KOPT-K1 (cell line): ENCODE measurements around the gene TAPBPL.

Experiments used
- H3K27ac ChIP-seq: fragments of 200-600 bp; sonication (generic); 2 replicates; pipeline ENCODE4 v1.5.1; 2016; ENCODE audit warnings: antibody characterized with exemption, mild to moderate bottlenecking, low read depth, low read length; ENCODE audit not compliant: poor library complexity, severe bottlenecking
- H3K36me3 ChIP-seq: fragments of 200-600 bp; sonication (generic); 2 replicates; pipeline ENCODE4 v1.5.1; 2017; ENCODE audit warnings: antibody characterized with exemption, mild to moderate bottlenecking, low read length, moderate library complexity; ENCODE audit not compliant: insufficient read depth
- H3K9me3 ChIP-seq: fragments of 200-600 bp; sonication (generic); 2 replicates; pipeline ENCODE4 v1.5.1; 2017; ENCODE audit warnings: antibody characterized with exemption, low read length, mild to moderate bottlenecking; ENCODE audit not compliant: insufficient read depth, poor library complexity, severe bottlenecking

Gene TAPBPL

GRCh38 chr12:6430124-6430989 is 21.5 kb upstream of the TAPBPL start:
- no peaks in the 10 kb centered on the region for H3K36me3 ChIP-seq
- H3K27ac ChIP-seq: peak overlapping the region; percentile 18
- H3K9me3 ChIP-seq: no peaks in the 10 kb centered on the region

GRCh38 chr12:6432991-6433390 is 18.9 kb upstream of the TAPBPL start:
- H3K9me3 ChIP-seq: no peaks in the 10 kb centered on the region
- no peaks in the 10 kb centered on the region for H3K36me3 ChIP-seq
- no peak overlapping the region for H3K27ac ChIP-seq

- H3K27ac ChIP-seq: no peak overlapping the region
- H3K9me3 ChIP-seq: no peaks in the 10 kb centered on the region
These were observed 17.4 kb upstream of the TAPBPL start for GRCh38 chr12:6434205-6435140.

GRCh38 chr12:6435961-6436715 is 15.7 kb upstream of the TAPBPL start:
- no peaks in the 10 kb centered on the region for H3K36me3 ChIP-seq
- no peaks in the 10 kb centered on the region for H3K9me3 ChIP-seq
- no peak overlapping the region for H3K27ac ChIP-seq

More at GRCh38 chr12:6434205-6435140, 17.4 kb upstream of the TAPBPL start:
- no peaks in the 10 kb centered on the region for H3K36me3 ChIP-seq

GRCh38 chr12:6437586-6437985 is 14.3 kb upstream of the TAPBPL start:
- Histone ChIP-seq H3K36me3 (no peaks in the 10 kb centered on the region), H3K27ac (no peak overlapping the region), H3K9me3 (no peaks in the 10 kb centered on the region)

GRCh38 chr12:6438345-6438744 is 13.5 kb upstream of the TAPBPL start:
- Histone ChIP-seq H3K27ac (no peak overlapping the region), H3K9me3 (no peaks in the 10 kb centered on the region), H3K36me3 (no peaks in the 10 kb centered on the region)

GRCh38 chr12:6440391-6440790 is 11.5 kb upstream of the TAPBPL start:
- Histone ChIP-seq H3K36me3 (no peaks in the 10 kb centered on the region), H3K9me3 (no peaks in the 10 kb centered on the region), H3K27ac (no peak overlapping the region)

GRCh38 chr12:6442836-6443235 is 9.0 kb upstream of the TAPBPL start:
- no peaks in the 10 kb centered on the region for H3K9me3 ChIP-seq
- peaks cover 3% of the 10 kb centered on the region; the same call in 1 of the 2 replicates for H3K36me3 ChIP-seq
- peak overlapping the region; percentile 75 for H3K27ac ChIP-seq

GRCh38 chr12:6443361-6443983 is 8.4 kb upstream of the TAPBPL start:
- Histone ChIP-seq H3K36me3 (peaks cover 3% of the 10 kb centered on the region; the same call in 1 of the 2 replicates), H3K27ac (peak overlapping the region; percentile 75), H3K9me3 (no peaks in the 10 kb centered on the region)

GRCh38 chr12:6444031-6444430 is 7.8 kb upstream of the TAPBPL start:
- Histone ChIP-seq H3K9me3 (no peaks in the 10 kb centered on the region), H3K27ac (peak overlapping the region; percentile 75), H3K36me3 (peaks cover 3% of the 10 kb centered on the region; the same call in 1 of the 2 replicates)

GRCh38 chr12:6444704-6445688 is 6.8 kb upstream of the TAPBPL start, which contains the start of gene CD27:
Gene CD27, plus strand, starts transcription at chr12:6444955. Its CDS starts 141 bp downstream, at chr12:6445096.
- Histone ChIP-seq H3K27ac (peak within 1 kb of the TSS; percentile 75), H3K36me3 (peaks cover 3% of the 10 kb centered on the region; the same call in 1 of the 2 replicates), H3K9me3 (no peaks in the 10 kb centered on the region)

GRCh38 chr12:6450091-6450868 is 1.6 kb upstream of the TAPBPL start:
- Histone ChIP-seq H3K27ac (peak overlapping the region; percentile 98), H3K9me3 (no peaks in the 10 kb centered on the region), H3K36me3 (peaks cover 26% of the 10 kb centered on the region)
